HG03378 (cell line): ENCODE data around the gene EEF1AKMT2.
"Not testable (repeated sequence)": the region's sequence is repeated elsewhere in the genome, so short reads cannot be mapped to it uniquely, and the experiment has no call there.

ENCODE experiments used
- ATAC-seq: cut with Tn5 transposase; IDR thresholded peaks from one replicate; pipeline ENCODE4 v1.9.1; 2021; ENCODE audit warnings: mild to moderate bottlenecking, moderate library complexity; ENCODE audit not compliant: unreplicated experiment

The EEF1AKMT2 gene

GRCh38 chr10:124756156-124756903, 35.4 kb downstream of the EEF1AKMT2 start:
- no peak for ATAC-seq

- ATAC-seq = no peak
Measured at GRCh38 chr10:124755581-124755980, 36.1 kb downstream of the EEF1AKMT2 start.

GRCh38 chr10:124754227-124754626, 37.5 kb downstream of the EEF1AKMT2 start:
- ATAC-seq = no peak

- no peak for ATAC-seq
Measured at GRCh38 chr10:124748953-124749645, 42.6 kb downstream of the EEF1AKMT2 start.

- ATAC-seq = no peak
Measured at GRCh38 chr10:124748166-124748565, 43.5 kb downstream of the EEF1AKMT2 start.

GRCh38 chr10:124747745-124748144, 43.9 kb downstream of the EEF1AKMT2 start:
- ATAC-seq = no peak

- no peak for ATAC-seq
Measured at GRCh38 chr10:124746992-124747391, 44.7 kb downstream of the EEF1AKMT2 start.

- ATAC-seq = not testable (repeated sequence)
Measured at GRCh38 chr10:124746447-124746846, 45.2 kb downstream of the EEF1AKMT2 start.

- no peak for ATAC-seq
Measured at GRCh38 chr10:124745673-124746072, 46.0 kb downstream of the EEF1AKMT2 start.

GRCh38 chr10:124745252-124745651, 46.4 kb downstream of the EEF1AKMT2 start:
- ATAC-seq = no peak

- ATAC-seq = peak; percentile 32
Measured at GRCh38 chr10:124744102-124745050, 47.3 kb downstream of the EEF1AKMT2 start, which contains the start of gene FAM53B. Gene FAM53B (minus strand): TSS chr10:124744378. CDS start chr10:124706713, 37,665 bp downstream.

- no peak for ATAC-seq
Measured at GRCh38 chr10:124743191-124744101, 48.2 kb downstream of the EEF1AKMT2 start.

GRCh38 chr10:124742413-124743190, 49.1 kb downstream of the EEF1AKMT2 start:
- no peak for ATAC-seq

GRCh38 chr10:124741922-124742412, 49.7 kb downstream of the EEF1AKMT2 start:
- no peak for ATAC-seq

- peak; percentile 58 for ATAC-seq
Measured at GRCh38 chr10:124741281-124741921, 50.3 kb downstream of the EEF1AKMT2 start.

GRCh38 chr10:124740369-124741280, 51.1 kb downstream of the EEF1AKMT2 start:
- ATAC-seq = peak; percentile 21

- ATAC-seq = no peak
Measured at GRCh38 chr10:124739986-124740368, 51.7 kb downstream of the EEF1AKMT2 start.
